Lower leg skin (tissue), 4 donors: ENCODE data around the gene SLC25A38. TPM values are rescaled to one million over a fixed set of nuclear protein-coding genes. Genes with fewer than 3 reads are reported as not detected.
"Not testable (repeated sequence)": the region's sequence is repeated elsewhere in the genome, so short reads cannot be mapped to it uniquely, and the experiment has no call there.

Source experiments
- DNase-seq, 2 donors: peaks; one replicate each; pipeline ENCODE4 v3.0.0-alpha.2; 2019; ENCODE audit warnings: low spot score in 2 of 2
- H3K4me3 ChIP-seq: fragments of 200-600 bp; sonication (generic); 2 replicates; pipeline ENCODE4 v1.5.1; 2017; ENCODE audit warnings: mild to moderate bottlenecking, low read depth; ENCODE audit not compliant: poor library complexity, severe bottlenecking
- POLR2A ChIP-seq, 2 donors: fragments of 450-650 bp; IDR thresholded peaks; one replicate each; pipeline ENCODE4 v1.6.1; 2016 to 2017; ENCODE audit warnings: antibody characterized with exemption in 2 of 2, mild to moderate bottlenecking in 1 of 2, moderate library complexity in 1 of 2
- WGBS, 2 donors: methylation state at CpG; one replicate each; pipeline ENCODE4 v1.1.5; 2018; 5-methylcytosine and 5-hydroxymethylcytosine counted together
- intact Hi-C: fragments of 100-400 bp; cut with DNase I; formaldehyde crosslinking; loops from one replicate; pipeline ENCODE4 v1.15.0; 2023; ENCODE audit warnings: low total_unique reads
- total RNA-seq, 4 donors: library from RNA; depleted of rRNA; stranded (reverse); fragments of >200 nt; gene quantifications; one replicate each; pipeline ENCODE4 v1.1.0, GENCODE V29; 2016
- TF ChIP-seq, protein P1 (sequence below), 3 donors: fragments of 450-650 bp; IDR thresholded peaks; one replicate each; pipeline ENCODE4 v1.5.1; 2016; ENCODE audit warnings: antibody characterized with exemption in 3 of 3, mild to moderate bottlenecking in 3 of 3, moderate library complexity in 2 of 3

The SLC25A38 gene
- total RNA-seq, 4 donors from 2014 or later, result 12.7 to 21.3 (median 14.1) TPM

DNA sequence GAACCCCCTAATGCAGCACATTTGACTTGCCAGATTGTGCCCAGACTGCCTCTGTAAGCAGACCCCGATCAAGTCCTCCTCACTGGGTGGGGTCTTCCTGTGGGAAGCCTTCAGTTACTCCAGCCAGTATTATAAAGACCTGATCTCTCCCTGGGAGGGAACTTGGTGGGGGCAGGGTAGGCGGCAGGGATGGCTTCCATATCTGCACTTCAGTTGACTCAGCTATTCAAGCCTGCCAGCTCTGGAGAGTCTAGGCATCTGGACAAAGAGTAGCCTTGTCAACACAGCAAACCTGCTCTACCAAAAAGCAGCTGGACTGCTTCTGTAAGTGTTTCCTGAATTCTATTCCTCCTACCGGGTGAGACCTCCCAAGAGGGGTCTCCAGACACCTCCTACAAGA is 21.0 kb upstream of the SLC25A38 start:
- H3K4me3 ChIP-seq, result no peak overlapping the region
- WGBS, 2 donors, result 51 to 57% methylated on average over 3 of the region's 3 CpGs
- TF ChIP-seq POLR2A (IDR thresholded peaks at IDR 0.05), result no peak
- TF ChIP-seq, protein P1, sequence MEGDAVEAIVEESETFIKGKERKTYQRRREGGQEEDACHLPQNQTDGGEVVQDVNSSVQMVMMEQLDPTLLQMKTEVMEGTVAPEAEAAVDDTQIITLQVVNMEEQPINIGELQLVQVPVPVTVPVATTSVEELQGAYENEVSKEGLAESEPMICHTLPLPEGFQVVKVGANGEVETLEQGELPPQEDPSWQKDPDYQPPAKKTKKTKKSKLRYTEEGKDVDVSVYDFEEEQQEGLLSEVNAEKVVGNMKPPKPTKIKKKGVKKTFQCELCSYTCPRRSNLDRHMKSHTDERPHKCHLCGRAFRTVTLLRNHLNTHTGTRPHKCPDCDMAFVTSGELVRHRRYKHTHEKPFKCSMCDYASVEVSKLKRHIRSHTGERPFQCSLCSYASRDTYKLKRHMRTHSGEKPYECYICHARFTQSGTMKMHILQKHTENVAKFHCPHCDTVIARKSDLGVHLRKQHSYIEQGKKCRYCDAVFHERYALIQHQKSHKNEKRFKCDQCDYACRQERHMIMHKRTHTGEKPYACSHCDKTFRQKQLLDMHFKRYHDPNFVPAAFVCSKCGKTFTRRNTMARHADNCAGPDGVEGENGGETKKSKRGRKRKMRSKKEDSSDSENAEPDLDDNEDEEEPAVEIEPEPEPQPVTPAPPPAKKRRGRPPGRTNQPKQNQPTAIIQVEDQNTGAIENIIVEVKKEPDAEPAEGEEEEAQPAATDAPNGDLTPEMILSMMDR (IDR thresholded peaks at IDR 0.05), result no peak
- DNase-seq, result no peak
- intact Hi-C loops, result no loop called here

DNA sequence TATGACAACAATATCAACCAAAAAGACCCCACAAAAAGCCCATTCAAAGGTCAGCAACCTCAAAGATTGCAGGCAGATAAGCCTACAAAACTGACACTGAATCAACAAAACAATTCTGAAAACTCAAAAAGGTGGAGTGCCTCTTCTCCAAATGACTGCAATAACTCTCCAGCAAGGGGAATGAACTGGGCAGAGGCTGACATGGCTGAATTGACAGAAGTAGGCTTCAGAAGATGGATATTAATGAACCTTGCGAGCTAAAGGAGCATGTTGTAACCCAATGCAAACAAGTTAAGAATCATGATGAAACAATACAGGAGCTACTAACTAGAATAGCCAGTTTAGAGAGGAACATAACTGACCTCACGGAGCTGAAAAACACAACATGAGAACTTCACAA is 20.4 kb upstream of the SLC25A38 start:
- no peak overlapping the region for H3K4me3 ChIP-seq
- 83 to 91% methylated on average over 2 of the region's 2 CpGs for WGBS, 2 donors
- no peak for DNase-seq
- intact Hi-C loops, result no loop called here
- TF ChIP-seq POLR2A (IDR thresholded peaks at IDR 0.05), result no peak
- TF ChIP-seq, protein P1 (IDR thresholded peaks at IDR 0.05), result no peak

DNA sequence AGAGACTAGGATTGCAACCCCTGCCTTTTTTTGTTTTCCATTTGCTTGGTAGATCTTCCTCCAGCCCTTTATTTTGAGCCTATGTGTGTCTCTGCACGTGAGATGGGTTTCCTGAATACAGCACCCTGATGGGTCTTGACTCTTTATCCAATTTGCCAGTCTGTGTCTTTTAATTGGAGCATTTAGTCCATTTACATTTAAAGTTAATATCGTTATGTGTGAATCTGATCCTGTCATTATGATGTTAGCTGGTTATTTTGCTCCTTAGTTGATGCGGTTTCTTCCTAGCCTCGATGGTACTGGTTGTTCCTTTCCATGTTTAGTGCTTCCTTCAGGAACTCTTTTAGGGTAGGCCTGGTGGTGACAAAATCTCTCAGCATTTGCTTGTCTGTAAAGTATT is 12.7 kb upstream of the SLC25A38 start:
- WGBS, 2 donors, result 87 to 88% methylated on average over 4 of the region's 4 CpGs
- DNase-seq, intact Hi-C loops, H3K4me3 ChIP-seq: not testable (repeated sequence)

DNA sequence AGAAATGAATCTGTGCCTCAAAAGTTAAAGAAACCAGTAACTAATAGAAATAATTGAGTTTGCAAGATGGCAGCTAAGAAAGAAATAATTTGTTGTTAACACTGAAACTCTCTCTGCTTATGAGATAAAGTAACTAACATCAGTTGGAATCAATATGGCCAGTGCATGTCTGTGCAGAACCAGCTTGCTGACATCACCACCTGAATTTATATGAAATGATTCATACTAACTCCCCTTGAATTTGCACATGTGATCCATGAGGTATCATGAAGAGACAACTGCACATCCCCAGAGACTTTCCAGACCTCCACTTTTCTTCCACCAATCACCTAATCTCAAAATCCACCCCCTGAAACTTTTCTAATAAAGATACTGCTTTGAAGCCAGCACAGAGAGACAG is 10.3 kb upstream of the SLC25A38 start:
- TF ChIP-seq, protein P1 (IDR thresholded peaks at IDR 0.05), result no peak
- TF ChIP-seq POLR2A (IDR thresholded peaks at IDR 0.05), result no peak
- no peak for DNase-seq
- intact Hi-C loops, result no loop called here
- no peak overlapping the region for H3K4me3 ChIP-seq

DNA sequence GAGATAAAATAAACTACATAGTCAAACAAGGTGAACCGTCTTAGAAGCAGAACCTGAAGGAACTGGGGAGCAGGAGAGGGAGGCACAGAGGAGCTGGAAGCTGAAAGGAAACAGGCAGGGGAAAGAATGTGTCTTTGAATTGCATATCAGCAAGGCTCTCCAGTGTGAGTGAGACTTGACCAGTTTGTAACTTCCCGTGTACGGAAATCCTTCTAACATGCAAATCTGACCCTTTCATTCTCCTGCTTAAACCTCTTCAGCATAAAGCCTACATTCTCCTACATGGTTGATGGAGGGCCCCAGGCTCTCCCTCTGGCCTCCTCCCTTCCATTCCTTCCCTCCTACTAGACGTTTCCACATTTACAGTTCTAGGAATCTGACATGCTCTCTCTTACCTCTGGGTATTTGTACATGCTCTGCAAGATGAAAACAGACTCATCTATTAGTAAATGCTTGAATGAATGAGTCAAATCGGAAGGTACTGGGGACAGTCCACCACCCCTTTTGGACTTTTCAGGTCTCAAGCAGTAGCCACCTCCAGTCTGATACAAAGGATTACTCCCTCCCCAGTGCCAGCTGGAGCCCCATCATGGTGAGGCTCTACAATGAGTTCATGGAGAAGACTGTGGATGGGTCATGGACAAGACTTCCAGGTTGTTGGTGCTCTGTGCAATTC is 6.1 kb upstream of the SLC25A38 start:
- WGBS, 2 donors, result 57 to 70% methylated on average over 5 of the region's 5 CpGs
- intact Hi-C loops, result no loop called here
- H3K4me3 ChIP-seq, result no peak overlapping the region
- TF ChIP-seq, protein P1 (IDR thresholded peaks at IDR 0.05), result no peak
- TF ChIP-seq POLR2A (IDR thresholded peaks at IDR 0.05), result no peak
- DNase-seq, result no peak

DNA sequence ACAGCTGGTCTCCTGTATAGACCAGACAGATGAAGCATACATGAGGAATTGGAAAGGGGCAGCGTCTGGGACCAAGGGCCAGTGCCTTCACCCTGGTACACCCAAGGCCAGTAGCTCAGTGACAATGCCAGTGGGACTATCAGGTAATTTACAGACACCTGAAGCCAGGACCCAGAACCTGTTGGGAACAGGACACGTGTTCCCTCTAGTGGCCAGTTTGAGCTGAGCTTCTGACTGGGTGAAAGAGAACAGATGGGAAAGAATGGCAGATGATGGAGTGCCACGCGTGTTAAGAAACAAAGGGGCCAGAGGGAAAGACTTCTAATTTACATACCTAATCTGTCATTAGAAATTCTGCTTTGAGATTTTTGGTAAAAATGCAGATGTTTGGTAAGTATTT is 5.1 kb upstream of the SLC25A38 start:
- intact Hi-C loops, result no loop called here
- H3K4me3 ChIP-seq, result no peak overlapping the region
- TF ChIP-seq, protein P1 (IDR thresholded peaks at IDR 0.05), result no peak
- TF ChIP-seq POLR2A (IDR thresholded peaks at IDR 0.05), result no peak
- WGBS, 2 donors, result 43 to 44% methylated on average over 4 of the region's 4 CpGs
- no peak for DNase-seq
